Measurements from ENCODE around the gene CHRFAM7A.
"Not testable (repeated sequence)": the region's sequence is repeated elsewhere in the genome, so short reads cannot be mapped to it uniquely, and the experiment has no call there.

GRCh38 chr15:30398988-30399387, 5.6 kb upstream of the CHRFAM7A start:
- TF ChIP-seq CTCF (IDR thresholded peaks at IDR 0.05), result peak in 5 of 6 experiments; percentile 19 to 53 (median 40)
- not testable (repeated sequence) for TF ChIP-seq POLR2A (IDR thresholded peaks at IDR 0.05)

All from upper lobe of left lung (tissue), 4 donors.